ENCODE data around the gene DGKD.
"Not testable (repeated sequence)": the region's sequence is repeated elsewhere in the genome, so short reads cannot be mapped to it uniquely, and the experiment has no call there.

DGKD gene, protein sequence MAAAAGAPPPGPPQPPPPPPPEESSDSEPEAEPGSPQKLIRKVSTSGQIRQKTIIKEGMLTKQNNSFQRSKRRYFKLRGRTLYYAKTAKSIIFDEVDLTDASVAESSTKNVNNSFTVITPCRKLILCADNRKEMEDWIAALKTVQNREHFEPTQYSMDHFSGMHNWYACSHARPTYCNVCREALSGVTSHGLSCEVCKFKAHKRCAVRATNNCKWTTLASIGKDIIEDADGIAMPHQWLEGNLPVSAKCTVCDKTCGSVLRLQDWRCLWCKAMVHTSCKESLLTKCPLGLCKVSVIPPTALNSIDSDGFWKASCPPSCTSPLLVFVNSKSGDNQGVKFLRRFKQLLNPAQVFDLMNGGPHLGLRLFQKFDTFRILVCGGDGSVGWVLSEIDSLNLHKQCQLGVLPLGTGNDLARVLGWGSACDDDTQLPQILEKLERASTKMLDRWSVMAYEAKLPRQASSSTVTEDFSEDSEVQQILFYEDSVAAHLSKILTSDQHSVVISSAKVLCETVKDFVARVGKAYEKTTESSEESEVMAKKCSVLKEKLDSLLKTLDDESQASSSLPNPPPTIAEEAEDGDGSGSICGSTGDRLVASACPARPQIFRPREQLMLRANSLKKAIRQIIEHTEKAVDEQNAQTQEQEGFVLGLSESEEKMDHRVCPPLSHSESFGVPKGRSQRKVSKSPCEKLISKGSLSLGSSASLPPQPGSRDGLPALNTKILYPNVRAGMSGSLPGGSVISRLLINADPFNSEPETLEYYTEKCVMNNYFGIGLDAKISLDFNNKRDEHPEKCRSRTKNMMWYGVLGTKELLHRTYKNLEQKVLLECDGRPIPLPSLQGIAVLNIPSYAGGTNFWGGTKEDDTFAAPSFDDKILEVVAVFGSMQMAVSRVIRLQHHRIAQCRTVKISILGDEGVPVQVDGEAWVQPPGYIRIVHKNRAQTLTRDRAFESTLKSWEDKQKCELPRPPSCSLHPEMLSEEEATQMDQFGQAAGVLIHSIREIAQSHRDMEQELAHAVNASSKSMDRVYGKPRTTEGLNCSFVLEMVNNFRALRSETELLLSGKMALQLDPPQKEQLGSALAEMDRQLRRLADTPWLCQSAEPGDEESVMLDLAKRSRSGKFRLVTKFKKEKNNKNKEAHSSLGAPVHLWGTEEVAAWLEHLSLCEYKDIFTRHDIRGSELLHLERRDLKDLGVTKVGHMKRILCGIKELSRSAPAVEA

GRCh38 chr2:233353769-233354499 lies at the start of gene DGKD:
DGKD (plus strand) TSS chr2:233354494; CDS start chr2:233354519, 25 bp downstream.
- DNase-seq (ENCODE audit: low read depth) = peak; percentile 70

DNA sequence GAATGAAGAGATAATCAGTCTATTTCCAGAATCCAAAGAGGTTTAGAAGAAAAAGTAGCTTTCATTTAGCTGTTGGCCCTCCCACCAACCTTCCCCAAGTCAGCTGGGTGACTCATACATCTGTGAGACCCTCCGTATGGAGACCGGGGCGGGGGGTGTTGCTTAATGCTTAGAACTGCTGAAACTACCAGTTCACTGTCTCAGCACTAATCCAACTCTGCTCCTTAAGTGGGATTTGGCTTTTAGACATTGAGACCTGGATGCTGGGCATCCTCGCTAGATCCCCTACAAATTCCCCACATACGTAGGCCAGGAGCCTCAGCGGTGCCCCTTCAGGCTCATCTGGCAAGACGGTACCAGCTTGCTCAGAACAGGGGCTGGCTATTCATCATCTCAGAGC lies 46.7 kb upstream of the DGKD start, which contains the start of gene SAG:
Gene SAG (plus strand): TSS at position 252 of the 400 bp plus-strand sequence. CDS start 1,374 bp downstream, outside the sequence.
- no peak for DNase-seq (ENCODE audit: low read depth)

GRCh38 chr2:233311241-233311926 lies 42.9 kb upstream of the DGKD start:
- no peak for DNase-seq (ENCODE audit: low read depth)

- DNase-seq (ENCODE audit: low read depth) = no peak
These were observed 41.4 kb upstream of the DGKD start for GRCh38 chr2:233312874-233313273.

DNA sequence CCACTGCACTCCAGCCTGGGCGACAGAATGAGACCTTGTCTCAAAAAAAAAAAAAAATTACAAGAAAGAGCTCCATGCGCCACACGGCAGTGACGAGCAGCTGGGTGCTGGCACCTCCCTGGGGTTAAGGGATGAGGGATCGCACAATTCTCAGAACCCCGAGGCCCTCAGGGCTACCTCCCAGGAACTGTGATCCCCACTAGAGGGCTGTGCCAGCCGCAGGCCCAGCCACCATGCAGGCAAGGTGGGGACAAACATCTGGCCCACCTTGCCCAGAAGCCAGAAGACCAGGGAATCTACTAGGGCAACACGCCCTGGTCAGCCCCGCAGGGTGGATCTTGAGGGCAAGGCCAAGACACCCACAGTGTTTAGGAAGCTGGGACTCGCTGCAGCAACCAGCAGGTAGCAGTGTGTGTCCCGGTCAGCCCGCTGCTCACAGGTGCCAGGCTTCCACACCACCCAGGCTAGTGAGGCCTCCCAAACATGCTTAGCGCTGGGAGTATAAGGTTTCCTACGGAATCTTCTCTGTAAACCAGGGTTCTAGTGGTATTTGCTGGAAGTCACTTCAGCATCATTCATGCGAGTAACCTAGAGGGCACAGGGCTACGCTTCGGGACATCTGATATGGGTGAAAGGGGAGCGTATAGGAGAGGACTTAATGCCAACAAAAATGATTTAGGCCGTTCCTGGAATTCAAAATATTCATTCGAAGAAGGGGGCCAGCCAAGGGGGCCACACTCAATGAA lies 39.9 kb upstream of the DGKD start:
- DNase-seq (ENCODE audit: low read depth) = no peak

GRCh38 chr2:233317196-233317943 lies 36.9 kb upstream of the DGKD start:
- no peak for DNase-seq (ENCODE audit: low read depth)

- DNase-seq (ENCODE audit: low read depth) = no peak
These were observed 35.0 kb upstream of the DGKD start for GRCh38 chr2:233319256-233319655.

DNA sequence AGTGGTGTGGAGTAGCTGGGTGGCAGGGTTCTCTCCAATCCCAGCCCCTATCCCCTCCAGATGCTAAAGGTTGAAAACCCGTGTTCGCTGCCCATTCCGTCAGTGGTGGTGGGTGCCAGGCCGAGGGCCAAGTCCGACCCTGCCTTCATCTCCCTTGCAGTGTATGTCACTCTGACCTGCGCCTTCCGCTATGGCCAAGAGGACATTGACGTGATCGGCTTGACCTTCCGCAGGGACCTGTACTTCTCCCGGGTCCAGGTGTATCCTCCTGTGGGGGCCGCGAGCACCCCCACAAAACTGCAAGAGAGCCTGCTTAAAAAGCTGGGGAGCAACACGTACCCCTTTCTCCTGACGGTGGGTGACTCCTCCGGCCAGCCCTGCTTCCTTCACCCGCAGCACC lies 33.8 kb upstream of the DGKD start:
- DNase-seq (ENCODE audit: low read depth) = no peak

DNA sequence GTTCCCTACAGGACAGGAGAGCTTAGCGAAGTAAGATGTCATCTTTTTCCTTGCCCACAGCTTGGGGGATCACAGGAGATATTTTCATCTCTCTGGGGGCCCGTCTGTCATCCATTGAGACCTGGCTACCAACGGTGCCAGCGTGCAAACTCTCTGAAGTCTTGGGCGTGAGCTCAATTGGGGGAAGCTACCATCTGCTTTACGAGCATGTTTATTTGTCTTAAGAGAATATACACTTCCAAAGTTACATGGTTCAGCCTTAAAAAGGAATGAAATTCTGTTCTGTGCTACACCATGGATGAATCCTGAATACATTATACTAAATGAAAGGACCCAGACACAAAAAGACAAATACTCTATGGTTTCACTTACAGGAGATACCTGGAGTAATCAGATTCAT lies 33.1 kb upstream of the DGKD start:
- no peak for DNase-seq (ENCODE audit: low read depth)

DNA sequence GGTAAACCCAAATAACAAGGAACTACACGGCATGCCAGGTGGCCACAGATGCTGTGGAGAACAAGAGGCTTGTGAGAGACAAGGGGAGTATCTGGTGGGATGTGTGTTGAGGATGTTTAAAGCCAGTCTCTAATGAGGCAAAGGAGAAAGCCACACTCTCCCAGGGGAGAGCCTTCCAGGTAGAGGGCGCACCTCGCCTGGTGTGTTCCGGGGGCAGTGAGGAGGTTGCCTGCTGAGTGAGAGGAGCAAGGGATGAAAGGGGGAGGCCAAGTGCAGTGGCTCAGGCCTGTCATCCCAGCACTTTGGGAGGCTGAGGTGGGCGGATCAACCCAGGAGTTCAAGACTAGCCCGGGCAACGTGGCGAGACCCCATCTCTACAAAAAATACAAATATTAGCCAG lies 30.4 kb upstream of the DGKD start:
- no peak for DNase-seq (ENCODE audit: low read depth)

DNA sequence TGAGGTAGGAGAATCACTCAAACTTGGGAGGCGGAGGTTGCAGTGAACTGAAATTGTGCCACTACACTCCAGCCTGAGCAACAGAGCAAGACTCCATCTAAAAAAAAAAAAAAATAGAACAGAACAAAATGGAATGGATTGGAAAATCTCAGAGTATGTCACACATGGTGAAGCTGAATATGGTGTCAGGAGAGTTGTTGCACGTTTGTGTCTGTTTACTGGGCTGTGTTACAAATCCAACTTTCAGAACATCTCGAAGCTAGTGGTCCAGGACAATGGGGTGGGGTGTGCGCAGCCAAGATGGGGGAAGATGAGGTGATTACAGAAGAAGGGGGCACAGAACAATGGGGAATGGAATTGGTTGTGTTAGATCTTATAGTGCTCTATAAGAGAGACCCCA lies 29.0 kb upstream of the DGKD start:
- DNase-seq (ENCODE audit: low read depth) = no peak

- DNase-seq (ENCODE audit: low read depth) = no peak
These were observed 28.5 kb upstream of the DGKD start for GRCh38 chr2:233325814-233326213.

DNA sequence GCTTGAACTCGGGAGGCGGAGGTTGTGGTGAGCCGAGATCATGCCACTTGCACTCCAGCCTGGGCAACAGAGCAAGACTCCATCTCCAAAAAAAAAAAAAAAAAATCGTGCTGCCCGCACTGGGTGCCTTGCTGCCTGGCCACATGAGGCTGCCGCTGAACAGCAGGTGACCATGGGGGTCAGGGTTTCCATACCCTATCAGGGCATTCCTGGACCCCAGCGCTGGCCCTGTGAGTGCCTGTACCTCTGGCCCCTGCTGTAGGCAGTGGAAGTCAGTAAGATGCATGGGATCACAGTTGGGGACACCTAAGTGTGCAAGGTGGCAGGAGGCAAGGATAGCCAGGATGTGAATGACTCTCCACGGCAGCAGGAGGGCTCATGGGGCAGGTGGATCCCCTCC lies 27.8 kb upstream of the DGKD start:
- DNase-seq (ENCODE audit: low read depth) = no peak

DNA sequence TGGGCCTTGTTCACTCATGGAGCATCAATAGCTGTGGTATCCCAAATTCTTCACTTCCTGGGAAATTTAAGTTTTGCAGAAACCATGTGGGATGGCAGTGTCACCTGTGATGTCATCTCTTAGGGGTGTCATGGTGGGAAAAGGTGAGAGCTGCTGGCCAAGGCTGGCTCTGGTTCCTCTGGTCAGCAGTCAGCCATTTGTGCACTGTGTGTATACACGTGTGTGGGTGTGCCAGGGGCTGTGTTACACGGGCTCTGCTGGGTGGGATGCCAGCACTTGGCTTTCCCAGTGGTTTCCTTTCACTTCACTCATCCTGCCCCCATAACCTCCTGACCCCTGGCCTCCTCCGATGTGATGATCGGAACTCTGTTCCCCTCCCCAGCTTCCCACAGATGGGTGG lies 25.4 kb upstream of the DGKD start:
- no peak for DNase-seq (ENCODE audit: low read depth)

DNA sequence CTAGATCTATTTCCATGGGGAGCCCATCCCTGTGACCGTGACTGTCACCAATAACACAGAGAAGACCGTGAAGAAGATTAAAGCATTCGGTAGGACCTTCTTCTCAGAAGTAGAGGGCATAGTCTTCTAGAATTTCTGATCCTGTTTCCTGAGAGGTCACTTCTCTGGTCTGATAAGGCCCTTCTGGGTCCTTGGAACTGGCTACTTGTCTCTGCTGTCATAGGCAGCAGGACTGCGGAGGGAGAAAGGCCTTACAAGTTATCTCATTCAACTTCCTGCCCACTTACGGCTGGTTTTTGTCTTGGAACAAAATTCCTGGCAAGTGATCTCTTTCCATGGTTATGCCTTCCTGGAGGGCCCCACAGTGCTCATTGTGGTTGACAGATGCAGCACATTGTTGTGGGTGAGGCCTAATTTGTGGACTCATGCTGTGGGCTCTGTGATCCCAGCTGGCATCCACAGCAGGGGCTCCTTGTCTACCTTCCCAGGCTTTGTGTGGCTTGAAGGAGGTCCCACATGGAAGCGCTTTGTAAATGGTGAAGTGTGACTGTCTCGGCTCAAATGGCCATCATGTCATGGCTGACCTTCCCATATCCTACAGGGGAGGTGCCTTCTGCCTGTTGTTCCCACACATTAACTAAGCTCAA lies 24.7 kb upstream of the DGKD start:
- no peak for DNase-seq (ENCODE audit: low read depth)

DNA sequence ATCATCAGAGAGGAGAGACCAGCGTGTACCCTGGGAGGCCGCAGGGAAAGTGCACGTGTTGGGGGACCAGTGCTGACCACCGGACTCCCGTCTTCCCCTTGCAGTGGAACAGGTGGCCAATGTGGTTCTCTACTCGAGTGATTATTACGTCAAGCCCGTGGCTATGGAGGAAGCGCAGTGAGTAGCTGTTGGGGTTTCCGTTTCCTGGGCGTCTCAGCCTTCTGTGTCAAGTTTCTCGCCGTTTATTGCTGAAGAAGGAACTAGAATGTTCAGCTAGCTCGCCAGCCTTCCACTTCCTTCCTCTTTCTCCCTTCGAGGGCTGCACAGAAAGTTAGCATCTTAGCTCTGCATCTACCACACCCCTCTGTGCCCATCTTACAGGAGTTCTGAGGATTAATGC lies 22.8 kb upstream of the DGKD start:
- DNase-seq (ENCODE audit: low read depth) = peak; percentile 54

DNA sequence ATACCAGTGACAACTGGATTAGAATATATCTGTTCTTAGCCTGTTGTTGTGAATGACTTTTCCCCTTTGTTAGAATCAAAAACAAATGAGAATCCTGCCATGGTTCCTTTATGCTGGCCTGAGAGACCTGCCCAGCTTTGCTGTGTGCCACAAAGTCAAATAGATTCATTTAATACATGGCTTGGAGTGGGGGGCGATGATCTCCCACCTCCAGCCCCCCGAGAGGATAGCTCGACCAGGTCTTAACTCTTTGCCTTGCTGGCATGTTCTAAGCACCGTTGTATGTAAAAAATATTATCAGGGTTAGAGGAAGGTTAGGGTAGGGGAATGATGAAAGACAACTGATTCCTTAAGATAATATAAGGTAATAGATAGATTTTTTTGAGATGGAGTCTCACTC lies 22.2 kb upstream of the DGKD start:
- no peak for DNase-seq (ENCODE audit: low read depth)

GRCh38 chr2:233334915-233335314 lies 19.4 kb upstream of the DGKD start:
- DNase-seq (ENCODE audit: low read depth) = no peak

- not testable (repeated sequence) for DNase-seq (ENCODE audit: low read depth)
These were observed 18.2 kb upstream of the DGKD start for GRCh38 chr2:233336091-233336490.
